PC-9 (cell line): ENCODE data around the gene PLAGL2. TPM values are rescaled to one million over a fixed set of nuclear protein-coding genes. Genes with fewer than 3 reads are reported as not detected.

ENCODE experiments used
- BruUV-seq: library from RNA; stranded (reverse); fragments of 400-500 nt; replicated peaks from 2 replicates; lab custom pipeline; 2021; lab: Mats Ljungman, UMichigan
- CTCF ChIA-PET: fragments of 300-600 bp; sonication (Branson Sonifier 250); formaldehyde crosslinking; loops from one replicate; lab custom pipeline; 2022; ENCODE audit warnings: antibody characterized with exemption; lab: Charles Lee
- POLR2A ChIA-PET: fragments of 300-600 bp; sonication (Branson Sonifier 250); formaldehyde crosslinking; loops from one replicate; lab custom pipeline; 2022; ENCODE audit warnings: antibody characterized with exemption; ENCODE audit not compliant: unreplicated experiment; lab: Charles Lee
- DNase-seq, 2 experiments: peaks; one replicate each; pipeline versions ENCODE4 v3.0.0 to v3.0.0-alpha.2; 2015 to 2022; ENCODE audit warnings: mixed read lengths in 1 of 2
- H2AFZ ChIP-seq: fragments of 200-600 bp; sonication (generic); 2 replicates; pipeline ENCODE4 v1.8.1; 2017; ENCODE audit warnings: antibody characterized with exemption
- H3F3A ChIP-seq: fragments of 200-600 bp; sonication (generic); 2 replicates; pipeline ENCODE4 v1.8.1; 2017; ENCODE audit warnings: antibody characterized with exemption, mild to moderate bottlenecking, low read depth; ENCODE audit not compliant: insufficient read depth
- H3K27ac ChIP-seq: fragments of 200-600 bp; sonication (generic); 2 replicates; pipeline ENCODE4 v1.6.1; 2016; ENCODE audit warnings: mixed run types
- H3K27me3 ChIP-seq: fragments of 200-600 bp; sonication (generic); 2 replicates; pipeline ENCODE4 v1.6.1; 2016; ENCODE audit warnings: low read depth, mixed run types; ENCODE audit not compliant: insufficient read depth
- H3K36me3 ChIP-seq: fragments of 200-600 bp; sonication (generic); 2 replicates; pipeline ENCODE4 v1.6.1; 2016; ENCODE audit warnings: low read depth, mixed run types
- H3K4me1 ChIP-seq: fragments of 200-600 bp; sonication (generic); replicated peaks from 2 replicates; pipeline ENCODE4 v1.6.1; 2016; ENCODE audit warnings: mixed run types; ENCODE audit not compliant: insufficient read depth
- H3K4me2 ChIP-seq: fragments of 200-600 bp; sonication (generic); 2 replicates; pipeline ENCODE4 v1.6.1; 2017; ENCODE audit warnings: mixed run types
- H3K4me3 ChIP-seq: fragments of 200-600 bp; sonication (generic); 2 replicates; pipeline ENCODE4 v1.6.1; 2016; ENCODE audit warnings: mixed run types
- H3K79me2 ChIP-seq: fragments of 200-600 bp; sonication (generic); 2 replicates; pipeline ENCODE4 v1.6.1; 2017; ENCODE audit warnings: low read depth, mixed run types
- H3K9me2 ChIP-seq: fragments of 200-600 bp; sonication (generic); 2 replicates; pipeline ENCODE4 v1.8.1; 2017; ENCODE audit warnings: mild to moderate bottlenecking; ENCODE audit not compliant: insufficient read depth
- H3K9me3 ChIP-seq: fragments of 200-600 bp; sonication (generic); 2 replicates; pipeline ENCODE4 v1.8.1; 2016; ENCODE audit warnings: low read depth; ENCODE audit not compliant: insufficient read depth
- H4K20me1 ChIP-seq: fragments of 200-600 bp; sonication (generic); 2 replicates; pipeline ENCODE4 v1.8.1; 2017; ENCODE audit not compliant: insufficient read depth
- EZH2 ChIP-seq: fragments of 200-600 bp; sonication (generic); IDR thresholded peaks from 2 replicates; pipeline ENCODE4 v1.8.0; 2017; ENCODE audit warnings: antibody characterized with exemption, low read depth
- intact Hi-C: fragments of 100-400 bp; cut with micrococcal nuclease; formaldehyde crosslinking; loops from one replicate; pipeline ENCODE4 v1.10.0; 2022; ENCODE audit not compliant: unreplicated experiment
- total RNA-seq: library from RNA; stranded (reverse); gene quantifications from 2 replicates; pipeline ENCODE4 v1.2.3, GENCODE V29; 2021
- TF ChIP-seq, protein P1 (sequence below): fragments of 200-600 bp; sonication (generic); conservative IDR thresholded peaks from 2 replicates; pipeline ENCODE4 v1.6.1; 2017; ENCODE audit warnings: mixed run types, antibody characterized with exemption, mild to moderate bottlenecking, moderate library complexity

PLAGL2 gene
- total RNA-seq, 1 experiment from 2014 or later: 23.8 TPM

GRCh38 chr20:32231847-32232246, 24.3 kb upstream of the PLAGL2 start:
- Histone ChIP-seq H3K4me1 (no peaks in the 10 kb centered on the region), H3K4me3 (no peak overlapping the region), H3K36me3 (no peaks in the 10 kb centered on the region; the same call in 1 of the 2 replicates), H3K4me2 (no peak overlapping the region), H3K9me3 (no peaks in the 10 kb centered on the region), H3F3A (no peaks in the 10 kb centered on the region), H3K79me2 (no peaks in the 10 kb centered on the region), H3K27me3 (no peaks in the 10 kb centered on the region), H3K27ac (no peak overlapping the region), H2AFZ (no peak overlapping the region), H3K9me2 (no peaks in the 10 kb centered on the region), H4K20me1 (no peaks in the 10 kb centered on the region)
- POLR2A ChIA-PET: no interaction called here
- no peak for DNase-seq
- TF ChIP-seq EZH2: no peak
- TF ChIP-seq, protein P1, sequence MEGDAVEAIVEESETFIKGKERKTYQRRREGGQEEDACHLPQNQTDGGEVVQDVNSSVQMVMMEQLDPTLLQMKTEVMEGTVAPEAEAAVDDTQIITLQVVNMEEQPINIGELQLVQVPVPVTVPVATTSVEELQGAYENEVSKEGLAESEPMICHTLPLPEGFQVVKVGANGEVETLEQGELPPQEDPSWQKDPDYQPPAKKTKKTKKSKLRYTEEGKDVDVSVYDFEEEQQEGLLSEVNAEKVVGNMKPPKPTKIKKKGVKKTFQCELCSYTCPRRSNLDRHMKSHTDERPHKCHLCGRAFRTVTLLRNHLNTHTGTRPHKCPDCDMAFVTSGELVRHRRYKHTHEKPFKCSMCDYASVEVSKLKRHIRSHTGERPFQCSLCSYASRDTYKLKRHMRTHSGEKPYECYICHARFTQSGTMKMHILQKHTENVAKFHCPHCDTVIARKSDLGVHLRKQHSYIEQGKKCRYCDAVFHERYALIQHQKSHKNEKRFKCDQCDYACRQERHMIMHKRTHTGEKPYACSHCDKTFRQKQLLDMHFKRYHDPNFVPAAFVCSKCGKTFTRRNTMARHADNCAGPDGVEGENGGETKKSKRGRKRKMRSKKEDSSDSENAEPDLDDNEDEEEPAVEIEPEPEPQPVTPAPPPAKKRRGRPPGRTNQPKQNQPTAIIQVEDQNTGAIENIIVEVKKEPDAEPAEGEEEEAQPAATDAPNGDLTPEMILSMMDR: no peak
- BruUV-seq: no TSS peak
- intact Hi-C loops: no loop called here
- CTCF ChIA-PET: no interaction called here

GRCh38 chr20:32231245-32231644, 23.7 kb upstream of the PLAGL2 start:
- Histone ChIP-seq H2AFZ (no peak overlapping the region), H4K20me1 (no peaks in the 10 kb centered on the region), H3K36me3 (no peaks in the 10 kb centered on the region; the same call in 1 of the 2 replicates), H3K79me2 (no peaks in the 10 kb centered on the region), H3K4me1 (no peaks in the 10 kb centered on the region), H3K27me3 (no peaks in the 10 kb centered on the region), H3K4me3 (no peak overlapping the region), H3F3A (no peaks in the 10 kb centered on the region), H3K27ac (no peak overlapping the region), H3K4me2 (no peak overlapping the region), H3K9me2 (no peaks in the 10 kb centered on the region), H3K9me3 (no peaks in the 10 kb centered on the region)
- POLR2A ChIA-PET: no interaction called here
- CTCF ChIA-PET: no interaction called here
- BruUV-seq: no TSS peak
- DNase-seq: no peak
- TF ChIP-seq, protein P1: no peak
- TF ChIP-seq EZH2: no peak
- intact Hi-C loops: no loop called here

DNA sequence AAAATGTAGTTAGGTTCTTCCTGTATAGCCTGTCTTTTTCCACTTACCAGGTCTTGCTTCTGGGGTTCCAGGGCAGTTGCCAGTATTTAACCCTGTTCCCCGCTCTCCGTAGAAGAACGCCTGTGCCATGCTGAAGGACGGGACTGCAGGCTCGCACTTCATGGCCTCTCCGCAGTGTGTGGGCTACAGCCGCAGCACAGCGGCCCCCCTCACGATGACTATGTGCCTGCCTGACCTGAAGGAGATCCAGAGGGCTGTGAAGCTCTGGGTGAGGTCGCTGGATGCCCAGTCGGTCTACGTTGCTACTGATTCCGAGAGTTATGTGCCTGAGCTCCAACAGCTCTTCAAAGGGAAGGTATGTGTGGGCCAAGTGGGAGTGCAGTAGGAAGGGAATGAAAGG, 23.2 kb upstream of the PLAGL2 start:
- no peaks in the 10 kb centered on the region; the same call in 1 of the 2 replicates for H3K36me3 ChIP-seq
- DNase-seq: no peak
- H3K4me1 ChIP-seq: no peaks in the 10 kb centered on the region
- H3K4me2 ChIP-seq: no peak overlapping the region
- no peak overlapping the region for H3K27ac ChIP-seq
- H2AFZ ChIP-seq: no peak overlapping the region
- no peak overlapping the region for H3K4me3 ChIP-seq
- TF ChIP-seq EZH2: no peak
- TF ChIP-seq, protein P1: no peak
- ChIA-PET CTCF (no interaction called here), POLR2A (no interaction called here)
- no peaks in the 10 kb centered on the region for H3K79me2 ChIP-seq
- H3K9me2 ChIP-seq: no peaks in the 10 kb centered on the region
- H3F3A ChIP-seq: no peaks in the 10 kb centered on the region
- no TSS peak for BruUV-seq
- H4K20me1 ChIP-seq: no peaks in the 10 kb centered on the region
- intact Hi-C loops: no loop called here
- no peaks in the 10 kb centered on the region for H3K27me3 ChIP-seq
- no peaks in the 10 kb centered on the region for H3K9me3 ChIP-seq
